IPS DF 4.7 (cell line): ENCODE data around the gene CFAP157.
A peak's percentile ranks its signal among the peaks of the same experiment; 100 is the strongest.

Experiments
- DNase-seq: peaks from one replicate; pipeline ENCODE4 v3.0.0-alpha.2; 2013; ENCODE audit warnings: low spot score; ENCODE audit errors: extremely low read depth

Gene CFAP157

GRCh38 chr9:127714951-127715469, 8.2 kb downstream of the CFAP157 start:
- DNase-seq: no peak

- peak; percentile 85 for DNase-seq
Observed at GRCh38 chr9:127715470-127716337, 8.9 kb downstream of the CFAP157 start, which contains the start of the genes PTRH1 and TTC16. PTRH1 (minus strand) TSS chr9:127715663; CDS start chr9:127715639, 24 bp downstream. TTC16 (plus strand) TSS chr9:127716079; CDS start chr9:127716146, 67 bp downstream.

GRCh38 chr9:127716412-127716811, 9.6 kb downstream of the CFAP157 start:
- no peak for DNase-seq

- DNase-seq: no peak
Observed at GRCh38 chr9:127717766-127718165, 11.0 kb downstream of the CFAP157 start.

- DNase-seq: no peak
Observed at GRCh38 chr9:127720031-127720864, 13.5 kb downstream of the CFAP157 start.

GRCh38 chr9:127720865-127721227, 14.1 kb downstream of the CFAP157 start:
- DNase-seq: no peak

- DNase-seq: no peak
Observed at GRCh38 chr9:127721391-127721821, 14.6 kb downstream of the CFAP157 start.

GRCh38 chr9:127722055-127722745, 15.4 kb downstream of the CFAP157 start:
- no peak for DNase-seq

GRCh38 chr9:127723013-127723412, 16.2 kb downstream of the CFAP157 start:
- DNase-seq: no peak

- no peak for DNase-seq
Observed at GRCh38 chr9:127723444-127723843, 16.7 kb downstream of the CFAP157 start.

GRCh38 chr9:127724012-127724411, 17.2 kb downstream of the CFAP157 start:
- no peak for DNase-seq

- DNase-seq: no peak
Observed at GRCh38 chr9:127726871-127727270, 20.1 kb downstream of the CFAP157 start.

GRCh38 chr9:127728808-127729207, 22.0 kb downstream of the CFAP157 start:
- no peak for DNase-seq

- DNase-seq: no peak
Observed at GRCh38 chr9:127729522-127730256, 22.9 kb downstream of the CFAP157 start.

- DNase-seq: no peak
Observed at GRCh38 chr9:127730262-127730661, 23.5 kb downstream of the CFAP157 start.

- DNase-seq: no peak
Observed at GRCh38 chr9:127730799-127731410, 24.1 kb downstream of the CFAP157 start.

GRCh38 chr9:127731938-127732337, 25.1 kb downstream of the CFAP157 start:
- no peak for DNase-seq

GRCh38 chr9:127732444-127732843, 25.7 kb downstream of the CFAP157 start:
- no peak for DNase-seq

GRCh38 chr9:127733614-127734013, 26.8 kb downstream of the CFAP157 start:
- DNase-seq: no peak

GRCh38 chr9:127734247-127734746, 27.5 kb downstream of the CFAP157 start:
- no peak for DNase-seq
